HG03159 (cell line): Measurements from ENCODE around the gene JPH3.

Source experiments
- ATAC-seq: cut with Tn5 transposase; IDR thresholded peaks from one replicate; pipeline ENCODE4 v1.9.1; 2021; ENCODE audit warnings: mild to moderate bottlenecking, moderate library complexity; ENCODE audit not compliant: unreplicated experiment

JPH3 gene

DNA sequence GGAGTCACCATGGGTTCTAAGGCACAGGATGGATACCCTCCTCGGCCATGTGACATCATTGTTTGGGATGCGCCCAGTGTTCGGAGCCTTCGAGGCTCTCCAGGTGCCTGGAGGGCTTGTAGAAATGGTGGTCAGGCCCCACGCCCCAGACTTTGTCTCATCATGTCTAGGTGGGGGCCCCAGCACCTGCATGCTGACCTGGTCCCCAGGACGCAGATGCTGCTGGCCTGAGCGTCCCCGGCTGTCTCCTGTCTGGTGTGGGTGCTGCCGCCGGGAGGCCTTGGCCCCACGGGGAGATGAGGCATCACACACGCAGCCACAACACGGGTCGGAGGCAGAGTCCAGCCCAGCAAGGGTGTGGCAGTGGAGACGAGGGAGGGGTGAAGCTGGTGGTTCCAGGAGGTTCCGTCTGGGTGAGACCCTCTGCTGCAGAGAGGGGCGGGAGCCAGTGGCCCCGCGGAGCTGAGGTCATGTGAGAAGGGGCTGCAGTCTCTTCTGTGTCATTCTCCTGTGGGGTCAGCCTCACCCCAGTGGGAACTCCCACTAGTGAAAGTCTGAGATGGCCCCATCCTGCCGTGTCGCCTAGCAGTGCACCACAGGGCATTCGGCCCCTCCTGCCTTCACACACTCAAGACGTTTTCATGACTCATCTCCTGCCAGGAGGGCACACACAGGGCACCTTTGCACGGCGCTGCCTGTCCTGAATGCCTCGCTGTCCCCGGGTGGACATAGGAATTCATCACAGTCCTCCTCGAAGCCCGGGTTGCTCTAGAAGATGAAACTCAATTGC lies 46.6 kb downstream of the JPH3 start:
- no peak for ATAC-seq

DNA sequence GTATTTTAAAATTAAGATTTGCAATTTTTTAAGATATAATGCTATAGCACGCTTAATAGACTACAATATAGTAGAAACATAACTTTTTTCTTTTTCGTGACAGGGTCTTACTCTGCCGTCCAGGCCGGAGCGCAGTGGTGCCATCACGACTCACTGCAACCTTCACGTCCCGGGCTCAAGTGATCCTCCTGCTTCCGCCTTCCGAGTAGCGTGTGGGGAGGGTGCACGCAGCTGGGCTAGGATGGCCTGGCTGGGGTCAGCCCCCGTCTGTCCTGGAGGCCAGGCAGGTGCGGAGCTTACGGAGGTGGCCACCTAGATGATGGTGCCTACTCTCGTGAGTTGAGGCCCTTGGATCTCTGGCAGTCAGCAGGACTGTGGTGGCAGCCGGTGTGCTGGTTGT lies 50.1 kb downstream of the JPH3 start:
- ATAC-seq: no peak

DNA sequence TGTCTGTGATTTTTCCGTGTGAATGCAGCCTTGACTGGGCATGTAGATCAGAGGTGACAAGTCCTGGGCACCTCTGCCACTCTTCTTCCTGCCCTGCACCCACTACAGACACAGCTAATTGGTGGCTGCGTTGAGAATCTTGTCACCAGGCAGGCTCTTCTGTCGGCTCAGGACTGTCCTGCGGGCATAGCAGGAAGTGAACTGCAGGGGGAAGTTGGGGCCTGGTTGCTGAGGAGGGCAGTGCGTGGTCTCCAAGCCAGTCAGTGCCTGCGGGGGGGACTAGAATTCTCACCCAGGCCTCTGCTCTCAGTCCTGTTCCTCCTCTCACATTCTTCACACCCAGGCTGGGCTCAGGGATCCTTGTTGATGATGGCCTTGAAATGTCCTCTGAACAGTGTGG lies 50.5 kb downstream of the JPH3 start:
- no peak for ATAC-seq

DNA sequence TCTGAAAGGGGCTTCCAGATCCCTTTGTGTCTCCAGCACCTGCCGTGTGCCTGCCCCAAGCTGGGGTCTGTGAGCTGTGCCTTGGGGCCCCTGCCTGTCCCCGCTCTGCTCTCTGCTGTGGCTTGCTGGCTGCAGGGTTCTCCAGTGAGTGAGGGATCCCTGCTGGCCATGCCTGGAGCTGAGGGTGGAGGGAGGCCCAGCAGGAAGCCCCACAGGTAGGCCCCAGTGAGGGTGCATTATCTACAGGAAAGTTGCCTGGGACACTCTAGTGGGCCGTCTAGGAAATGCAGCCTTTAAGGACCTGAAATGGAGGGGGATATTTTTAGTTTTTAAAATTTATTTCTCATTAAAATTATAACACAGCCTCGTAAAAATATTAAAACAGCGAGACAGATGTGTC lies 50.9 kb downstream of the JPH3 start:
- ATAC-seq: no peak

DNA sequence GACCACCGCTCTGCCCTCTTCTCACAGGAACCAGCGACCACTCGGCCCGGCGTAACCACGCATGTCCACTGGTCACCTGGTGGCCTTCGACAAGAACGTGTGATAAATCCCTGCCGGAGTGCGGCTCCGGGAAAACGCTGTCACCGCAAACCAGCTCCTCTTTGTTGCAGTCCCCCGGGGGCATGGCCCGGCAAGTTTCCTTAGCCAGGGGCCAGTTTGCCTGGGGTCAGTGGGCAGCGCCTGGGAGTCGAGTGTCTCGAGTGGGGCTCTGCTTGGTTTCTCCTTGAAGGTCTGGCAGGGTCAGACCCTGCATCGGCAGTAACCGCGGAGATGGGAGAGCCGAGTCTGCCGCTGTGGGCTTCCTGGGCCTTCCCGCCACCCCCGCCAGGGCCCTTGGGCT lies 52.5 kb downstream of the JPH3 start:
- ATAC-seq: no peak

DNA sequence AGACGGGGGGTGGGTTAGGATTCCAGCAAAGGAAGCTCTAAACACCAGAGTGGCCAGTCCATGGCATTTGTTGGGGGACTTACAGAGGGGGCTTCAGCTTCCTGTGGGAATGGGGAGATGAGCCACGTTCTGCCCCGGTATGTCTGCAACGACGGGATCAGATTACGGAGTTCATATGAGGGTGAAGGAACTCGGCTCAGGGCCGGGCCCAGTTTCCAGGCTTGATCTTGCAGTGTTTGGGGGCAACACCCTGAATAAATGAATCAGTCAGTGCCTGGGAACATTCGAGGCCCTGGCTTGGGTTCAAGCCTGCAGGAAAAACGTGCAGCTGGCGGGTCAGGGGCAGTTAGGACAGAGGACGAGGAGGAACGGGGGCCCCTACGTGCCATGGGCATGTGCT lies 54.0 kb downstream of the JPH3 start:
- ATAC-seq: no peak

DNA sequence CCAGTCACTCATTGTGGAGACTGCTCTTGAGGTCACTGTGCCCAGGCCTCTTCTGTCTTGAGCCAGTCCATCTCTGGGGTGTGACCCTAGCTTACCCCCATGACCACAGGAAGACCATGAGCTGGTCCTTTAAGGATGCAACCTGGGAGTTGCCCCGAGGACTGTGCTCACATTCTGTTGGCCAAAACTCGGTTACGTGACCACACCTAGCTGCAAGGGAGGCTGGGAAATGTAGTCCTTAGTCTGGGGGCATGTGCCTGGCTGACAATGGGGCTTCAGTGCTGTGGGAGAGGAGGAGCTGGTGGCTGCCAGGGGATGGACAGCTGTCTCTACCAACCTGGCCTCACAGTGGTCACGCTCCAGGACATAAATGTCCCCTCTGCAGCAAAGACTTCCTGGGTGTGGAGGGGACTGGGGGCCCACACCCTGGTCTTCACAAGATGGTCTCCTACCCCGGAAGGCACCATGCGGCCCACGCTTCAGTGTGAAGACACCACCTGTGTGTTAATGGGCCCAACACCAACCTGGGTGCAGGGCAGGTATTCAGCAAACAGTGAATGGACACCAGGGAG lies 55.4 kb downstream of the JPH3 start:
- no peak for ATAC-seq

DNA sequence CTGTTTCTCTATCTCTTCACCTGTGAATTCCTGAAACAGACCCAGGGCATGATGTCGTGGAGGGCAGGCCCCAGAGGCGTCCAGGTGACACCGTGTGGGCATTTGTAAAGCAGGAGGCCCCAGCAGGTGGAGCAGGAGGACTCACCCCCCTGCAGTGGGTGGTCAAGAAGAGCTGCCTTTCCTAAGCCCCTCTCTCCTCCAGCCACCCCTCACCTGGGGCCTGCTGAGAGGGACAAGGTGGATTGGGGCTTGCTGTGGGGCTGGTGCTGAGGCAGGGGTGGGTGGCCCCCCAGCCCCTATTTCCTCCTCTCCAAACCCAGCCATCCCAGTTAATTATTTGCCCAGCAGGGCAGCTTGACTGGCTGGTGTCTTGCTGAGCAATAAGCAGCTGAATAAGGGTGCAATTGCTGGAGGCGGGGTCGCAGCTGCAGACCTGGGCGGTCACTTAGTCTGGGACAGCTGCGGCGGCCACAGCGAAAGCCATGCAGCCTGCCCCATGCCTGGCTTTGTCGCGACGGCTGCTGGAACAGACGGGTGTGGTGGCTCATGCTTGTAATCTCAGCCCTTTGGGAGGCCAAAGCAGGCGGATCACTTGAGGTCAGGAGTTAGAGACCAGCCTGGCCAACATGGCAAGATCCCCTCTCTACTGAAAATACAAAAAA lies 56.4 kb downstream of the JPH3 start:
- ATAC-seq: no peak

DNA sequence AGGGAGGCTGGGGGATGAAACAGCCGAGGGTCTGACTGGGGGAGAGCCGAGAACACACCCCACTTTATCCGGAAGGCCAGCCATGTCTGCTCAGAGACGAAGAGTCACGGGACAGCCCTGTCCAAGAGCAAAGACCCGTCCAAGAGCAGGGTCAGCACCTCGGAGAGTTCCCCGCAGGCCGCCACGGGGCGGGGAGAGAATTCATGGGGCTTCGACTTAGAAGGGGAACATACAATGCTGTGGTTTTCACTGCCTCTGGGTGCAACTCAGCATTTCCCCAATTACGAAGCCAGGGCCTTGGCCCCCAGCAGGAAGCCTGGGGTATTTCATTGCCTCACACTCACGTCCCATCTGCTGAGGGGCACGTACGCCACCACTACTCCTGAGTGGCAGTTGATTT lies 59.3 kb downstream of the JPH3 start:
- no peak for ATAC-seq

DNA sequence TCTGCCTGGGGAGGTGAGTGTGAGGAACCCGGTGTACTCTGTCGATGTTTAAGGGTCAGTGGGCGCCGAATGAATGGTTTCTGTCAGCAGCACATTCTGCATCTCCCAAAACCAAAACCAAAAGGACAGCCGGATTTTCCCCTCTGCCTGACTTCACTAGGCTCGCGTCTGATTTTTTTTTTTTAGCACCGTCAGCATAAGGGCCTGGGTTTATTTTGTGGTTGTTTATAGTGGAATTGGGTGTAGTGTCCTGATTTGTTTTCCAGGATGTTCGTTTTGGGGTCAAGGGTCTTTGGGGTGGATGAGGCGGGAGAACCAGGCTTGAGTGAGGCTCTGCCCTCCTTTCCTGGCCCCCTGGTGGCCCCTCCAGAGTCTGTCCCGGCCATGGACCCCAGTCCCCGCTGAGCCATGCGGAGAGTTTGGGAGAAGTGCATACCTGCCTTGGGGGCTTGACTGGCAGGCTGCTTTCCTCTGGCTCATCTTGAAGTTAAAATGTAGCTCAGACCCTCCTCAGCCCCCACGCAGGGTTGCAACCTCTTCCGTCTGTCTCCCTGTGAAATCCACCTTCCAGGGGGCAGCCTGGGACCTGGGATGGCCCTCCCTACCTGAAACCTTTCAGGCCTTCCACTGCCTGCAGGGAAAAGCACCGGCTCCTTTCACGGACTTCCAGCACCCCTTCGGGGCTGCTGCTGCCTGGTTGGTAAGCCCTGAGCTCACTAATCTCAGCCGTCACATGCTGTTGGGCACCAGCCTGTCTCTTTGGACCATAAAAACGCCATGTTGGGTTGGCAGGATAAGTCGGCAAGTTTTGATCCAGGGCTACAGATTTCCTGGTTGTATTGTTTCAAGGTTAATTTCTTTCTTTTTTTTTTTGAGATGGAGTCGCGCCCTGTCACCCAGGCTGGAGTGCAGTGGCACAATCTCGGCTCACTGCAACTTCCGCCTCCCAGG lies 60.2 kb downstream of the JPH3 start:
- no peak for ATAC-seq

DNA sequence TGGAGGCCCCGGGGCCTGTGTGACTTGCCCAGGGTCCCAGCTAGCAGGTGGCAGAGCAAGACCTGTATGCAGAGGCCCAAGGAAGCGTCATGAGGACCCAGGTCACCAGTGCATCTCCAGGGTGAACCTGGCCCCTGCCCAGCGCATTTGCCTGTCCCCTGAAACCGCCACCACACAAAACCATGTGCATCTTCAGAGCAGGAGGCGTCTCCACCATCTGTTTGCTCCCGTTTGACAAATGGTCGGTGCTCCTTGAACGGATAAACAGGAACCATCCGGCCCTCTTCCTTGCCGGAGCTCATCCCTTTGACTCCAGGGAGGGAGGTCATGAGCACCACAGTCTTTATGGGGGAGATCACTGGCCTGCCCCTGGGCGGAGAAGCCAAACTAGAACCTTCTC lies 62.5 kb downstream of the JPH3 start:
- ATAC-seq: no peak

DNA sequence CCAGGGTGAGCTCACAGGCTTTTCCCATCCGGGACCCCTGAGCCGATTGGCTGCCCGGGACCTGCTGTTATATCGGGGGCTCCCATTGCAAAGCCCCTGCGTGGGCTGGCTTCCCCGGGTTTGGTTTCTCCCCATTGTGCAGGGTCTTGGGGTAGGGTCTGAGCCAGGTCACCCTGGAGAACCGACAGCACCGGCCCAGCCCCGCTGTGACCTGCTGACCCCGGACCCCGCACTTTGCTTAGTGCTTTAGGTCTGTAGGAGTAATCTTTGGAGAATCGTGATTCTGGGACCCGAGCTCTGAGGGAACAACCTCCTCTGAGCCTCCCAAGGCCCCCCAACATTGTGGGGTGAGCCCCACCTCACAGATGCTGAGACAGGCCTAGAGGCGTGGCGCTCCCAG lies 62.9 kb downstream of the JPH3 start:
- no peak for ATAC-seq

DNA sequence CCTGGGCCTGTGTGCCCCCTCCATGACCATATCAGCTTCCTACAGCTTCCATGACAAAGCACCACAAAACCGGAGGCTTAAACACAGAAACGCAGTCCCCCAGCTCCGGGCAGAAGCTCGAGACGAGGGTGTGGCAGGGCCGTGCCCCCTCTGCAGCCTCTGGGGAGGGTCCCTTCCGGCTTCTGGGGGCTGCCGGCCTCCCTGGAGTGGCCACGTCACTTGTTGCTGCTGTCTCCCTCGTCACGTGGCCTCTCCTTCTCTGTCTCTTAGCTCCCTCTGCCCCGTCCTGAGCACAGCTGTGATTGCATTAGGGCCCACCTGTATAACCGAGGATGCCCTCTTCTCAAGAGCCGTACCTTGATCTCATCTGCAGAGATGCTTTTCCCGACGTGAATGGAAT lies 64.6 kb downstream of the JPH3 start:
- ATAC-seq: no peak

DNA sequence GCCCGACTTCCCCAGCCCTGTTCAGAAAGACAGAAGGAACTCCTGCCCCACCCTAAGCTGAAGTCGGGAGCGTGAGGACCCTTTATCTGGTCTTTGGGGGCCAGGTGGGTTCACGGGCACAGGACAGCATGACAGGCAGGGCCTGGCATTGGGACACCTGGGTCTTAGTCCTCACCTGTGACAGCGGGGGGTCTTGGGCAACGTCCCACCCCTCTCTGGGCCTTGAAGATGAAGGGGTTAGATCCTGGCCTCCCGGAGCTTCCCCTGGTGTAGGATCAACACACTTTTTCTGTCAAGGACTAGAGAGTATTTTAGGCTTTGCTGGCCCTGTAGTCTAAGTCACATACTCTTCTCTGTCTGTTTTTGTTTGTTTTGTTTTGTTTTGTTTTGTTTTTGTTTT lies 65.1 kb downstream of the JPH3 start:
- no peak for ATAC-seq

DNA sequence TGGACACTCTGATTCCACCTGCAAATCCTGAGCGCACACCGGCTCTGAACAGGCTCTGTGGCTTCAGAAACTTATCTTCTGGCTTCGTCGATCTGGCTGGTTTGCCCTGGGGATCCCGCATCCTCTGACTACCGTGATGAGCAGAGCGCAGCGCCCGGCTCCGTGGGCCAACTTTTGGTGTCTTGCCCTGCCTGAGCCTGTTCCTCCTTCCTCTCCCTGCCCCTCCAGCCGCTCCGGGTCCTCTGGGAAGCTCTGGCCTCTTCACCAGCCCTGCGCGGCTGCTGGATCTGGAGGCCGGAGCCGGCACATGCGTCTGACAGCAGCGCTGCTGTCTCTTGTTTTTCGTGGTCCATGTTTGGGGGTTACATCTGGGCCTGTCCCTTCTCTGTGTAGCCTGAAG lies 65.6 kb downstream of the JPH3 start:
- no peak for ATAC-seq

DNA sequence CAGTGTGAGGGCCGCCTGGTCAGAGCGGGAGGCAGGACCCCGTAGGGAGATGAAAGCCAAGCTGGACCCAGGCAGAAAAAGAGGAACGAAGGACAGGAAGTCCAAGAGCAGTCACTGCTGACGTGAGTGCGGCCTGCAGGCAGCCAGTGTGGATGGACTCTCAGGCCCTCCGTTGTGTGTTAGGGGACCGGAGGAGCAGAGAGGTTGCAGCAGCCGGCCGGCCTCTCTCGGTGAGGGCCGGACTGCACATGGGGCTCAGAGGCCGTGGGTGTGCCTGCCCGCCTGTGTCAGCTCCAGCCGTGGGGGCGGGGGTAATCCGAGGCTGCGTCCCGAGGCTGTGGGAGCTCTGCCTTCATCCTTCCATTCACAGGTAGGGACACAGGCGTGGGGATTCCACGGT lies 67.4 kb downstream of the JPH3 start:
- no peak for ATAC-seq

DNA sequence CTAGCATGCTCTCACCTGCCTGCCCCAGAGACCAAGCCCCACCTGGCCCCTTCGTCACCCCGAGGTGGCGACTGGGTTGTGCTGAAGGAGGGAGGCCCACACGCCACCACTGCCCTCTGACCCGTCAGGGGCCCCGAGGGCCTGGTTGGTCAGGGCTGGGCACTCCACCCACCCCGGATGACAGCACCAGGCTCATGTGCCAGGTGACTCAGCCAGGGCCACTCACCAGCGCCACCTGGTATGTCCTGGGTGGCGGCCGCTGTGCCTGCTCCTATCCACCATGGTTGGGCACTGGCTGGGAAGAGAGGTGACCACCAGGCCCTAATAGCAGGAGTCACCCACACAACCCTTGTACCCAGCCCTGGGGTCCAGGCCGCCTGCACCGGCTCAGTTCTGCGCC lies 68.9 kb downstream of the JPH3 start:
- no peak for ATAC-seq

DNA sequence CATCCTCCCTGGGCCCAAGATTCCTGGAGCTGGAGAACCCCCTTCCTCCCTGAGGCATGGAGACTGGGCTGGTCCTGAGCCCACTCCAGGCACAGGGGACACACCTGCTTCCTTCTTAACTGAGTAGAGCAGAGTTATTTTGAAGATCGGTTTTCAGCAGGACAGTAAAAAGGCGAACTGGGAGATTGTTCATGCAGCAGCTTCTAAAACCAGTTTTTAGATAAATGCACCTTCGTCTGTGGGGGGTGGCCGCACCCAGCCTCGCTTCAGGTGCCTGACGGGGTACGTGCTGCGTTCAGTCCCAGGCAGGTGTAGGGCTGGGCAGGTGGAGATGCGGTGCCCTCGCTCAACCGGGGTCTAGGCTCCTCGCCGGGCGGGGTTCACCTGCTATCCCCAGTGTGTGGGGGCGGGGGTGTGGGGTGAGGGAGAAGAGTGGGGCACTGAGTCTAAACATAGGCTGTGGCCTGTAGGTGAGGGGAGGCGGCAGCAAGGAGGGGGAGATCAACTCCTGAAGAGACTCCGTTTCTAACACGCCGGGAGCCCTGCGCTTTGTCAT lies 69.5 kb downstream of the JPH3 start:
- no peak for ATAC-seq

DNA sequence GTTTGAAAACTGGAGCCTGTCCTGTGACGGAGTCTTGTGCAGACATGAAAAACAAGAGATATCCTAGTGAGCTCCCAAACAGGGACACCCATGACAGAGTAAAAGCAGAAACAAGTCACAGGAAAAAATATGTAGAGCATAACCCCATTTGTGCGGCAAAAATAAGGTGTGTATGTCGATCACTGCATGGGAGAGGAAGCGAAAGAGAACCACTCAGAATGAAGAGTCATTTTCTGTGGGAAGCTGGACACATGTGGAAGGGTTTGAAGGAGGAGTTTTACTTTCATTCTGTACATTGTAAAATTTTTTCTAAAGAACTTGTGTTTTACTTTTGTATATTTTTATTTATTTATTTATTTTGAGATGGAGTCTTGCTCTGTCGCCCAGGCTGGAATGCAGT lies 72.1 kb downstream of the JPH3 start:
- ATAC-seq: no peak

DNA sequence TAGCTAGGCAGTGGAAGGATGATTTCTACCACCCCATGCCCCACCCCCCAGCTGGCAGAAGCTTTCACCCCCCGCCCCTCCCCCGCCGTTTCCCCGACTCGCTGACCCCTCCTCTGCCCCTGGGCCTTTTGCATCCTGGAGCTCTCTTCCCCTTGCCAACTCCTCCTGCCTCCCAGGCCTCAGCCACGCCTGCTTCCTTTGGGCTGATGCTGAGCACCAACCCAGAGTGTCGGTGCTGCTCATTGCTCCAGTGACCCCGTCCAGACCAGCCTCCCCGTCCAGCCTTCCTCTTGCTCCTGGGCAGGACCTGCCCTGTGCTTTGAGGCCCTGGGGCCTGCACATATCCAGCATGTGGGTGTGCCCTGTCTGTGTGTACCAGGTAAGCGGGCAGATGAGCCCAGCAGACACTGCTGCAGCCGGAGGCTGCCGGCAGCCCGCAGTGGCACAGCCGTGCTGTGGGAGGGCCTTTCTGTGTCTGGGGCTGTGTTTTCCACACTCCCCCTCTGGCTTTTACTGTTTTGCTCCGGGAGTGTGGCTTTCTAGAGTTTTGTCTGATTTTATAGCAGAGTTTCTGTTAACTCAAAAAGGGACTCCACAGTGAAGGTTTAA lies 72.9 kb downstream of the JPH3 start:
- ATAC-seq: no peak

DNA sequence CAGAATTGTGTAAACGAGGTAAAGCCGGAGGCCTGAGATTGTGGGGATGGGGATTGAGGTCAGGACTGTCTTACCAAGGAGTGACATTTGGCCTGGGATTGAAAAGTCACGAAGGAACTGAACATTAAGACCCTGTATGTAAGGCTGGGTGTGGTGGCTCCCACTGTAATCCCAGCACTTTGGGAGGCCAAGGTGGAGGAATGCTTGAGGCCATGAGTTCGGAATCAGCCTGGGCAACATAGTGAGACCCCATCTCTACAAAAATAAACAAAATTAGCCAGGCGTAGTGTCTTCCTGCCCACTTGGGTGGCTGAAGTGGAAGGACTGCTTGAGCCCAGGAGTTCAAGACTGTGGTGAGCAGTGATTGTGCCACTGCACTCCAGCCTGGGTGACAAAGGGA lies 75.5 kb downstream of the JPH3 start:
- no peak for ATAC-seq
